Pancreas (tissue), 10 donors: ENCODE data around the gene CDKL2. TPM values are rescaled to one million over a fixed set of nuclear protein-coding genes. Genes with fewer than 3 reads are reported as not detected.

Experiments used
- ATAC-seq, 4 donors: fragments of 200-7000 bp; cut with Tn5 transposase; one replicate each; pipeline versions ENCODE4 v1.8.0 to v1.9.1; 2020; ENCODE audit warnings: mild to moderate bottlenecking in 4 of 4, moderate library complexity in 4 of 4
- DNase-seq, 6 donors: peaks; one replicate each; pipeline ENCODE4 v3.0.0-alpha.2; 2020
- FAIRE-seq: peaks from 2 replicates; lab custom pipeline; 2012; peaks lifted over from hg19 to GRCh38; lab: Jason Lieb, UNC
- H3K27ac ChIP-seq, 4 donors: fragments of 200-600 bp; sonication (generic); 1 replicate in 3 of 4; 2 replicates in 1 of 4; pipeline versions ENCODE4 v1.5.0 to v1.8.0; 2020
- H3K27me3 ChIP-seq, 4 donors: fragments of 200-600 bp; one replicate each; pipeline ENCODE4 v1.8.0; 2021
- H3K36me3 ChIP-seq, 3 donors: fragments of 200-600 bp; sonication (generic) in 1 of 3; one replicate each; pipeline versions ENCODE4 v1.5.0 to v1.8.0; 2020 to 2021
- H3K4me1 ChIP-seq, 3 donors: fragments of 200-600 bp; one replicate each; pipeline ENCODE4 v1.8.0; 2021
- H3K4me3 ChIP-seq, 4 donors: fragments of 200-600 bp; sonication (generic) in 2 of 4; one replicate each; pipeline versions ENCODE4 v1.5.0 to v1.8.0; 2020 to 2021
- H3K9me3 ChIP-seq, 4 donors: fragments of 200-600 bp; one replicate each; pipeline ENCODE4 v1.8.0; 2021
- CTCF ChIP-seq, 4 donors: fragments of 200-600 bp; sonication (generic) in 3 of 4; IDR thresholded peaks; one replicate each; pipeline versions ENCODE4 v1.5.0 to v1.8.0; 2021; ENCODE audit warnings: antibody characterized with exemption in 4 of 4
- WGBS, 2 donors: extraction: QIAGEN DNeasy Blood & Tissue Kit; methylation state at CpG; one replicate each; pipeline ENCODE4 v1.1.7; 2013; 5-methylcytosine and 5-hydroxymethylcytosine counted together
- intact Hi-C, 3 donors: fragments of 100-400 bp; cut with DNase I; formaldehyde crosslinking; loops; one replicate each; pipeline versions ENCODE4 v1.11.1 to v1.14.2; 2022
- polyA plus RNA-seq, 2 donors: library from polyadenylated mRNA; stranded (reverse); fragments of 200-250 nt; gene quantifications; one replicate each; pipeline ENCODE4 v1.2.3, GENCODE V29; 2013
- total RNA-seq, 6 donors: library from RNA; stranded (reverse); fragmentation: NEBNext Ultra II Directional in 4 of 6; extraction: Animal tissue kit (Norgen Biotek cat#: 25700) in 4 of 6; gene quantifications; one replicate each; pipeline versions ENCODE4 v1.2.1 to v1.2.4, GENCODE V29; 2021 to 2023
- donor health status: healthy with polysubstance abuse.
- donor health status: DM: no; HTN: no; CAD: no; lungs with moderate emphysema.
- donor health status: DM: no; HTN: no; CAD: no.
- donor health status: control.
- donor health status: control.
- donor health status: Bipolar disorder and iron deficiency.
- donor health status: DM: yes; HTN: yes; CAD: no.
- donor health status: DM: no; HTN: no; CAD: no.
- donor health status: DM: no; HTN: no; CAD: no.
- donor health status: DM: yes; HTN: yes; CAD: no.

Gene CDKL2
- total and polyA plus RNA-seq, 8 donors = 0.15 to 1.0 (median 0.55) TPM

- ATAC-seq (no peak), DNase-seq (no peak), FAIRE-seq (no peak)
- TF ChIP-seq CTCF (IDR thresholded peaks at IDR 0.05) = no peak
- Histone ChIP-seq H3K9me3 (no peaks in the 10 kb centered on the region), H3K27me3 (no peaks in the 10 kb centered on the region), H3K27ac (no peak overlapping the region), H3K36me3 (no peaks in the 10 kb centered on the region), H3K4me1 (no peaks in the 10 kb centered on the region), H3K4me3 (no peak overlapping the region)
- WGBS, 2 donors = 87 to 92% methylated on average over 1 of the region's 1 CpG
- intact Hi-C loops = no loop called here
These were observed 6.8 kb upstream of the CDKL2 start for GRCh38 chr4:75637176-75637575.

GRCh38 chr4:75634951-75635350, 4.6 kb upstream of the CDKL2 start:
- 63 to 78% methylated on average over 2 of the region's 2 CpGs for WGBS, 2 donors
- no peaks in the 10 kb centered on the region for H3K9me3 ChIP-seq
- H3K27me3 ChIP-seq = no peaks in the 10 kb centered on the region
- no peak for TF ChIP-seq CTCF (IDR thresholded peaks at IDR 0.05)
- DNase-seq (no peak), ATAC-seq (no peak), FAIRE-seq (no peak)
- H3K27ac ChIP-seq = no peak overlapping the region
- intact Hi-C loops = no loop called here
- no peaks in the 10 kb centered on the region for H3K4me1 ChIP-seq
- H3K36me3 ChIP-seq = no peaks in the 10 kb centered on the region
- no peak overlapping the region for H3K4me3 ChIP-seq

GRCh38 chr4:75634281-75634680, 4.0 kb upstream of the CDKL2 start:
- intact Hi-C loops = no loop called here
- no peak for TF ChIP-seq CTCF (IDR thresholded peaks at IDR 0.05)
- FAIRE-seq (no peak), ATAC-seq (no peak), DNase-seq (no peak)
- Histone ChIP-seq H3K36me3 (no peaks in the 10 kb centered on the region), H3K4me1 (no peaks in the 10 kb centered on the region), H3K27ac (no peak overlapping the region), H3K4me3 (no peak overlapping the region), H3K27me3 (no peaks in the 10 kb centered on the region), H3K9me3 (no peaks in the 10 kb centered on the region)
- WGBS, 2 donors = 76 to 93% methylated on average over 3 of the region's 3 CpGs

- FAIRE-seq (no peak), DNase-seq (no peak), ATAC-seq (no peak)
- Histone ChIP-seq H3K4me3 (no peak overlapping the region), H3K9me3 (no peaks in the 10 kb centered on the region), H3K36me3 (no peaks in the 10 kb centered on the region), H3K27ac (no peak overlapping the region), H3K4me1 (peaks cover 0 to 3% (median 0%) of the 10 kb centered on the region in 3 donors), H3K27me3 (no peaks in the 10 kb centered on the region)
- 71 to 82% methylated on average over 2 of the region's 2 CpGs for WGBS, 2 donors
- intact Hi-C loops = no loop called here
- no peak for TF ChIP-seq CTCF (IDR thresholded peaks at IDR 0.05)
These were observed 3.5 kb upstream of the CDKL2 start for GRCh38 chr4:75633846-75634245.

GRCh38 chr4:75630937-75631329, 605 bp upstream of the CDKL2 start:
- ATAC-seq (no peak), FAIRE-seq (no peak), DNase-seq (no peak)
- intact Hi-C loops = no loop called here
- Histone ChIP-seq H3K4me1 (peaks cover 0 to 5% (median 0%) of the 10 kb centered on the region in 3 donors), H3K27me3 (no peaks in the 10 kb centered on the region), H3K4me3 (peak overlapping the region in 3 of 4 donors; percentile 32 to 62 (median 42)), H3K36me3 (no peaks in the 10 kb centered on the region), H3K9me3 (no peaks in the 10 kb centered on the region), H3K27ac (peak overlapping the region in 2 of 4 donors; percentile 21 to 42)
- 54 to 64% methylated on average over 9 of the region's 9 CpGs for WGBS, 2 donors
- TF ChIP-seq CTCF (IDR thresholded peaks at IDR 0.05) = no peak
